ENCODE results near the gene FILIP1. TPM values are rescaled to one million over a fixed set of nuclear protein-coding genes. Genes with fewer than 3 reads are reported as not detected.

FILIP1 gene
- total RNA-seq, 1 donor = under 0.01 TPM

GRCh38 chr6:75492386-75493153 lies 1.0 kb downstream of the FILIP1 start:
- peaks cover 5% of the 10 kb centered on the region for H3K27me3 ChIP-seq (ENCODE audit: insufficient read depth, low read length)
- H3K79me2 ChIP-seq (ENCODE audit: insufficient read depth, low read length) = no peaks in the 10 kb centered on the region
- H3K4me2 ChIP-seq (ENCODE audit: insufficient read depth, low read length) = no peak overlapping the region
- no peak overlapping the region for H3K27ac ChIP-seq (ENCODE audit: low read depth, low read length)
- no peak for DNase-seq (ENCODE audit: insufficient read length, low spot score, missing footprints)
- H4K20me1 ChIP-seq (ENCODE audit: insufficient read depth, low read length) = no peaks in the 10 kb centered on the region
- H2AFZ ChIP-seq (ENCODE audit: low read length) = no peak overlapping the region
- no peak for TF ChIP-seq CTCF (IDR thresholded peaks at IDR 0.05; ENCODE audit: extremely low read depth, low read depth, low read length)
- H3K4me1 ChIP-seq (ENCODE audit: insufficient read depth, low read length) = peaks cover 6% of the 10 kb centered on the region
- no peaks in the 10 kb centered on the region for H3K36me3 ChIP-seq (ENCODE audit: insufficient read depth, low read length)
- H3K9me3 ChIP-seq (ENCODE audit: low read depth, low read length) = no peaks in the 10 kb centered on the region
- no peak overlapping the region for H3K4me3 ChIP-seq (ENCODE audit: insufficient read depth, low read length)

- H3K4me1 ChIP-seq (ENCODE audit: insufficient read depth, low read length) = peaks cover 5% of the 10 kb centered on the region
- no peak overlapping the region for H2AFZ ChIP-seq (ENCODE audit: low read length)
- no peak overlapping the region for H3K4me3 ChIP-seq (ENCODE audit: insufficient read depth, low read length)
- no peaks in the 10 kb centered on the region for H3K9me3 ChIP-seq (ENCODE audit: low read depth, low read length)
- no peak for DNase-seq (ENCODE audit: insufficient read length, low spot score, missing footprints)
- H3K4me2 ChIP-seq (ENCODE audit: insufficient read depth, low read length) = no peak overlapping the region
- H3K79me2 ChIP-seq (ENCODE audit: insufficient read depth, low read length) = no peaks in the 10 kb centered on the region
- no peak for TF ChIP-seq CTCF (IDR thresholded peaks at IDR 0.05; ENCODE audit: extremely low read depth, low read depth, low read length)
- no peaks in the 10 kb centered on the region for H4K20me1 ChIP-seq (ENCODE audit: insufficient read depth, low read length)
- H3K27ac ChIP-seq (ENCODE audit: low read depth, low read length) = no peak overlapping the region
- peaks cover 5% of the 10 kb centered on the region for H3K27me3 ChIP-seq (ENCODE audit: insufficient read depth, low read length)
- H3K36me3 ChIP-seq (ENCODE audit: insufficient read depth, low read length) = no peaks in the 10 kb centered on the region
These were observed 2.3 kb downstream of the FILIP1 start for GRCh38 chr6:75491291-75491690.

DNA sequence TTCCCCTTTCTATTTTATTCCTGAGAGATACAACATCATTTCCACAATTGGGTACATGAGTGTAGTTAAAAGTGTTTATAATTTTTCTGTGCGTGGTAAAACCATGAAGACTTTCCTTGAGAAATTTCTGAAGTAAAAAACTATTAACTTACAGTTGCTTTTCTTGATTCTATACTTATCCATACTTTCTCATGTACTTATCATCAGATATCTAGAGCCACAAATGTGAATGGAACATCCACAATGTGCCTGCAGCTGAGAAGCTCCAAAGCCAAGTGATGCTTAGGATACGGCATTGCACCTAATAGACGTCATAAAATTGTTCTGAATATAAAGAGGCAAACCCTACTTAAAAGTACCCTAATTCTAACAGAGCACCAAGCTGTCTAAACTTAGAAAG lies 2.9 kb downstream of the FILIP1 start:
- DNase-seq (ENCODE audit: insufficient read length, low spot score, missing footprints) = no peak
- no peak for TF ChIP-seq CTCF (IDR thresholded peaks at IDR 0.05; ENCODE audit: extremely low read depth, low read depth, low read length)
- no peak overlapping the region for H3K4me3 ChIP-seq (ENCODE audit: insufficient read depth, low read length)

GRCh38 chr6:75489025-75489424 lies 4.6 kb downstream of the FILIP1 start:
- Histone ChIP-seq H3K79me2 (ENCODE audit: insufficient read depth, low read length) (no peaks in the 10 kb centered on the region), H4K20me1 (ENCODE audit: insufficient read depth, low read length) (no peaks in the 10 kb centered on the region), H2AFZ (ENCODE audit: low read length) (no peak overlapping the region), H3K9me3 (ENCODE audit: low read depth, low read length) (no peaks in the 10 kb centered on the region), H3K36me3 (ENCODE audit: insufficient read depth, low read length) (no peaks in the 10 kb centered on the region), H3K4me3 (ENCODE audit: insufficient read depth, low read length) (no peak overlapping the region), H3K4me2 (ENCODE audit: insufficient read depth, low read length) (no peak overlapping the region), H3K27ac (ENCODE audit: low read depth, low read length) (no peak overlapping the region), H3K27me3 (ENCODE audit: insufficient read depth, low read length) (no peaks in the 10 kb centered on the region), H3K4me1 (ENCODE audit: insufficient read depth, low read length) (no peaks in the 10 kb centered on the region)
- no peak for TF ChIP-seq CTCF (IDR thresholded peaks at IDR 0.05; ENCODE audit: extremely low read depth, low read depth, low read length)
- DNase-seq (ENCODE audit: insufficient read length, low spot score, missing footprints) = no peak

More for the DNA sequence above, 2.9 kb downstream of the FILIP1 start:
- Histone ChIP-seq H2AFZ (ENCODE audit: low read length) (no peak overlapping the region), H3K79me2 (ENCODE audit: insufficient read depth, low read length) (no peaks in the 10 kb centered on the region), H4K20me1 (ENCODE audit: insufficient read depth, low read length) (no peaks in the 10 kb centered on the region), H3K9me3 (ENCODE audit: low read depth, low read length) (no peaks in the 10 kb centered on the region), H3K4me1 (ENCODE audit: insufficient read depth, low read length) (no peaks in the 10 kb centered on the region), H3K36me3 (ENCODE audit: insufficient read depth, low read length) (no peaks in the 10 kb centered on the region), H3K4me2 (ENCODE audit: insufficient read depth, low read length) (no peak overlapping the region), H3K27ac (ENCODE audit: low read depth, low read length) (no peak overlapping the region), H3K27me3 (ENCODE audit: insufficient read depth, low read length) (peaks cover 5% of the 10 kb centered on the region)
